HG03558 (cell line): ENCODE measurements around the gene RPS6KB2.
"Not testable (repeated sequence)": the region's sequence is repeated elsewhere in the genome, so short reads cannot be mapped to it uniquely, and the experiment has no call there.

Experiments
- ATAC-seq: cut with Tn5 transposase; IDR thresholded peaks from one replicate; pipeline ENCODE4 v1.9.1; 2021; ENCODE audit warnings: moderate number of reproducible peaks; ENCODE audit not compliant: unreplicated experiment; ENCODE audit errors: extremely low read depth

The RPS6KB2 gene

GRCh38 chr11:67397536-67397935, 30.8 kb upstream of the RPS6KB2 start:
- no peak for ATAC-seq

DNA sequence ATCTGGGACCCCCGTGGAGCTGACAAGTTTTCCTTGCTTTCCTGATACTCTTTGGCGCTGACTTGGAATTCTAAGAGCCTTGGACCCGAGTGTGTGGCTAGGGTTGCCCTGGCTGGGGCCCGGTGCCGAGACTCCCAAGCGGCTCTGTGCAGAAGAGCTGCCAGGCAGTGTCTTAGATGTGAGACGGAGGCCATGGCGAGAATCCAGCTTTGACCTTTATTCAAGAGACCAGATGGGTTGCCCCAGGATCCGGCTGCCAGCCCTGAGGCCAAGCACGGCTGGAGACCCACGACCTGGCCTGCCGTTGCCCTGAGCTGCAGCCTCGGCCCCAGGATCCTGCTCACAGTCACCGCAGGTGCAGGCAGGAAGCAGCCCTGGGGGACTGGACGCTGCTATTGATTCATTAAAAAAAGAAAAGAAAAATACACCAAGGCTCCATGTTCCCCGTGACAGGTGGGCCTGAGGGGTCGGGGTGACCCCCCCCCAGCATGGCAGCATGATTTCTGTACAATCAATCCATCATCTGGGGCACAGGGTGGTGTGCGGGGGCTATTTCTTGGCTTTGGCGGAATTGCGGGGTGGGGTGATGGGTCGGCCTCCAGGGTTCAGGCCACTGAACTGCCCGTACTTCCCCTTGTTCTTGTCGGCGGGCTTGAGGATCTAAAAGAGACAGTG, 30.2 kb upstream of the RPS6KB2 start:
- ATAC-seq: no peak

DNA sequence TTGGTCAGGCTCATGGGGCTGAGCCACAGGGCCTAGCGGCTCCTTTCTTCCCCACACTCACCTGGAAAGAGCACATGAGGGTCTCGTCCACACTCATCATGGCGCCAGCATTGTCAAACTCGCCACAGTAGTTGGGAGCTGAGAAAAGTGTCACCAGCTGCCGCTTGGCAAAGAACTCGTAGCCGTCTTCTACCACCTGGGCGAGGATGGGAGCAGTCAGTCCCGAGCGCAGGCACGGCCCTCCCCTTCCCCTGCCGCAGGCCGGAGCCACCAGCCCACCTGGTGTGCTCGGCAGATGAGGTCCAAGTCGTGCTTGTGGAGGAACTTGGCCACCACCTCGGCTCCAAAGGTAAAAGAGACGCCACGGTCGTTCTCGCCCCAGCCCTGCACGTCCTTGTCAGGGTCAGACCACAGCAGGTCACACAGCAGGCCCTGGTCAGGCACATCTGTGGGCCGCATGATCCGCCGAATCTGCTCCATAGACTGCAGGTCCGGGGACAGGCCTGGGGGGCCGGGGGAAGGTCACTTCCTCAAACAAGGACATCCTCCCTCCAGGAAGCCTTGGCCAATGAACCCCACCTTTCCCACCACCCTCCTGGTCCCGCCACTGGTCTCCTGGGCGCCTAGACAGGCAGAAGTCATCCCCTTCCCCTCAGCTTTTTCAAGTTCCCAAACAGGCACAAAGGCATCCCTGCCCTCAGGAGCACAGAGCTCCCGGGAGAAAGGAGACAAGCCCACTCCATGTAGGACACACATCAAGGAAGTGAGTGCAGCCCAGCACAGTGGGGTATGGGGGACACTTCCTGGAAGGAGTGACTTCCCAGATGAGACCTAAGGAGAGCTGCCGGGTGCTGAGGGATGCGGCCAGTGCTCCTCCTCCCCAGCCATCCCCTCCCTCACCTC, 29.4 kb upstream of the RPS6KB2 start:
- ATAC-seq: no peak

- ATAC-seq: no peak
These were observed 27.9 kb upstream of the RPS6KB2 start for GRCh38 chr11:67400251-67400941.

DNA sequence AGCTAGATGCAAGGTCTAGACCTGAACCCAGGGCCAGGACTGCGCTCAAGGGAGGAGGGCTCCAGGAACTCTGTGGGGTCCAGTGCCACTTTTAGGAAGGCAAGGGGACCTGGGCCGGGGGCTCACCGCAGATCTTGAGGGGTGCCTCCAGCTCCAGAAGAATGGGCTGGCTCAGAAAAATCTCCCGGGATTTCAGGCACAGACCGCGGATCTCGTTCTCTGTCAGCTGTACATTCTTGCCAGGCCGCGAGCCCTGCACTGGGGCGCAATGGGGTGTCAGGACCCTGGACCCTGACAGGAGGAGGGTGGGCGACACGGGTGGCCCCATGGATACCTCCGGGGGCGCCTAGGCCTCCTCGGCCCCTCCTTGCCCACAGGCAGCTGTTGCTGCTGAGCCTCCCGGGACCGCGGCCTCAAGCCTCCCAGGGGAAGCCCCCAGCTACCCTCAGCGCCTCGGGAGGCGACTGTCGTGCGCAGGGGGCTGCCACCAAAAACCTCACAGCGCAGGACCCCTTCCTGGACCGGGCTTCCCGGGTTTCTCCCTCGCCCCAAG, 27.3 kb upstream of the RPS6KB2 start:
- no peak for ATAC-seq

DNA sequence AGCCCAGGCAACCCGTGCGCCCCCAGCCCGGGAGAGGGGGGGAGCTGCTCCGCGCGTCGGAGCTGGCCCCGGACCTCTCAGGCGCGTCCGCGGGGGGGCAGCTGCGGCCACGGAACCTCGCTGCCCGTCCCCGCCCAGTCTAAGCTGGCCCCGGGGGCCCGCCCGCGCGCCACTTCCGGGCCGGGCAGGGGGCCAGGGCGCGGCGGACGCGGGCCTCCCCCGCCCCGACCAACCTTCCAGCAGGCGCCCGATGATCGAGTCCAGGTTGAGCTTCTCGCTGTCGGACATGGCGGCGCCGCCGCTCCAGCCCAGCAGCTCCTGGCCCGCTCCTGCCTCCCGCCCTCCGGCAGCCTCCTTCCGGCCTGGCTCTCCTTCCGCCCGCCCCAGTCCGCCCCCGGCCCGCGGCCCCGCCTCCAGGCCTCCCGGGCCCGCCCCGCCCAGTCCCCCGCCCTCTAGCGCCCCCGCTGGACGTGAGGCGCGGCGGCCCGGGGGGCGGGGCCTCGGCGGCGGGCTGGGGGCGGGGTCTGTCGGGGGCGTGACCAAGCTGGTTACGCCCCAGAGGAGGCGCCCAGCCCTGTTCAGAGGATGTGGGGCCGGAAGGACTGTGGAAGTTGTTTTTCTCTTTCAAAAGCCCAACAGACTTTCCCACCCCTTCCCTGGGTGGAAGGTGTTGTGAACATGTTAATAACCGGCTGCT, 26.7 kb upstream of the RPS6KB2 start, which contains the start of gene PPP1CA:
PPP1CA (minus strand) TSS at position 364 of the 697 bp plus-strand sequence; CDS start at position 288, 76 bp downstream.
- no peak for ATAC-seq

DNA sequence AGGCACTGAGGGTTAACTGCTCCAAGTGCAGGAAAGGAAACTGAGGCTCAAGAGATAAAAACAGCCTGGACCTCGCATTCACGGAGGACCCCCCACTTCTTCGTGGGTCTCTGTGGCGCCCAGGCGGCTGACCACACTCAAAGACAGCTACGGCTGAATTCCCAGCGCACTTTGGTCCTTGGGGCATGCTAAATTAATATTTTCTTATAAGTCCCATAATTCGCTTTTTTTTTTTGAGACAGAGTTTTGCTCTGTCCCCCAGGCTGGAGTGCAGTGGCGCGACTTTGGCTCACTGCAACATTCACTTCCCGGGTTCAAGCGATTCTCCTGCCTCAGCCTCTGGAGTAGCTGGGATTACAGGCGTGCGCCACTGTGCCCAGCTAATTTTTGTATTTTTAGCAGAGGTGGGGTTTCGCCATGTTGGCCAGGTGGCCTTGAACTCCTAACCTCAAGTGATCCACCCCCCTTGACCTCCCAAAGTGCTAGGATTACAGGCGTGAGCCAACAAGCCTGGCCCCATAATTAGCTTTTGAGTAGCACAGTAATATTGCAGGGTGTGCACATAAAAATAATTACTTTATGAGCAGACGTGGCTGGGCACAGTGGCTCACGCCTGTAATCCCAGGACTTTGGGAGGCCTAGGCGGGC, 26.0 kb upstream of the RPS6KB2 start:
- not testable (repeated sequence) for ATAC-seq

GRCh38 chr11:67403085-67403484, 25.2 kb upstream of the RPS6KB2 start:
- ATAC-seq: not testable (repeated sequence)

- no peak for ATAC-seq
These were observed 23.6 kb upstream of the RPS6KB2 start for GRCh38 chr11:67404515-67405195.

DNA sequence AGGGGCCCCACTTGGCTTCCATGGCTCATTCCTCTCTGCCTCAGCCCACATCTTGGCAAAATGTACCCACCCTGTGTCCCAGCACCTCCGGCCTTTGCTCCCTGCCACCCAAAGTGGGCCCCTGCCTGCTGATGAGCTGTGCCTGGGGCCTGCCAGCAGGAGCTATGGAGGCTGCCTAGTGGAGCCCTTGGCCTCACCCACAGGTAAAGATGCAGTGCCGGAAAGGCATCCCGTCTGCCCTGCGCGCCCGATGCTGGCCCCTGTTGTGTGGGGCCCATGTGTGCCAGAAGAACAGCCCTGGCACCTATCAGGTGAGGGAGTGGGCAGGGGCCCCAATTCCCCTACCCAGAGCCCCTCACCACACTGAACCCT, 23.1 kb upstream of the RPS6KB2 start:
- ATAC-seq: no peak

- ATAC-seq: no peak
These were observed 22.5 kb upstream of the RPS6KB2 start for GRCh38 chr11:67405688-67406339.

DNA sequence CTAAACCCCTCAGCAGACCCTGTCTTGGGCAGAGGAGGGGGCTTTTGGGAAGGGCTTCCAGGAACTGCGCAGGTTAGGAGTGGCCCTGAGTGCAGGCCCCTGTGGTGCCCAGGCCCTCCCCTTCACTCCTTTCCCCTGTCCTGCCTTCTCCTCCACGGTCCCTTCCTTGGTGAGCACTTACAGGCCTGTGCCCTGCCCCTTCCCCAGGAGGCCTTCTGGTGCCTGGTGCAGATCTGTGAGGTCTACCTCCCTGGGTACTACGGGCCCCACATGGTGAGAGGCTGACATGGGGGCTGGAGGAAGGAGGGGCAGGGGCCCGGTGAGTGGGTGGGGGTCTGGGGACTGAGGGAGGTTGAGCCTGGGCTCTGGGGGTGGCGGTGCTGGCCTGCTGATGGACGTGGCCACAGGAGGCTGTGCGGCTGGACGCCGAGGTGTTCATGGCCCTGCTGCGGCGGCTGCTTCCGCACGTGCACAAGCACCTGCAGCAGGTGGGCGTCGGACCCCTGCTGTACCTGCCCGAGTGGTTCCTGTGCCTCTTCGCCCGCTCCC, 21.8 kb upstream of the RPS6KB2 start:
- ATAC-seq: no peak

GRCh38 chr11:67406969-67407687, 21.2 kb upstream of the RPS6KB2 start:
- ATAC-seq: no peak

GRCh38 chr11:67407688-67408163, 20.6 kb upstream of the RPS6KB2 start:
- ATAC-seq: no peak

DNA sequence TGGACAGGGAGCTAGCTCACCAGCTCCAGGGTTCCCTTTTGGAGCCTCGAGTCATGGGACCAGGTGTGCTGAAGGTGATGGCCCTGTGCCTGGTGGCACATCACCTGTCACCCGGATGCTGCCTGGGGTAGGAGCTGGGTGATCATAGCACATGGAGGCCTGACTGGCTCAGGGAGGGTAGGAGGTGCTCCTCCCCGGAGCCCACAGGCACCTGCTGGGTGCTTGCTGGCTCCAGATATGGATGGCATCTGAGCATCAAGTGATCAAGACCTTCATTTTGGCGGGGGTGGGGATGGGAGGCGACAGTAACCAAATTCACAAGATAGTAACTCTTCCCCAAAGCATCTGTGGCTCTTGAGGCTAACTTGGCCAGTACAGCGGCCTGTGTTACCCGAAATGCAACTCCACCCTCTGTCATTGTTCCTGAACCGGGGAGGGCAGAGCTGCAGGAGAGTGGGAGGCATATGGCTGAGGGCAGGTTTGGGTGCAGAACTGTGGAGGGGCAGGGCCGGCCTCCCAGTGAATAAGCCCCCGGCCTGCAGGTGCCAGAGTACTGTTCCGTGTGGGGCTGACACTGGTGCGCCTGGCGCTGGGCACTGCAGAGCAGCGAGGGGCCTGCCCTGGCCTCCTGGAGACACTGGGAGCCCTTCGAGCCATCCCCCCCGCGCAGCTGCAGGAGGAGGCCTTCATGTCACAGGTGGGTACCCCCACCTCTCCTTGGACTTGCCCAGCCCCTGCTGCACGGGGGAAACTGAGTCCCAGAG, 19.7 kb upstream of the RPS6KB2 start:
- ATAC-seq: no peak

GRCh38 chr11:67409261-67409666, 19.0 kb upstream of the RPS6KB2 start:
- no peak for ATAC-seq
